ENCODE data around the gene TXLNB.
A peak's percentile ranks its signal among the peaks of the same experiment; 100 is the strongest.
"Not testable (repeated sequence)": the region's sequence is repeated elsewhere in the genome, so short reads cannot be mapped to it uniquely, and the experiment has no call there.

Gene TXLNB

DNA sequence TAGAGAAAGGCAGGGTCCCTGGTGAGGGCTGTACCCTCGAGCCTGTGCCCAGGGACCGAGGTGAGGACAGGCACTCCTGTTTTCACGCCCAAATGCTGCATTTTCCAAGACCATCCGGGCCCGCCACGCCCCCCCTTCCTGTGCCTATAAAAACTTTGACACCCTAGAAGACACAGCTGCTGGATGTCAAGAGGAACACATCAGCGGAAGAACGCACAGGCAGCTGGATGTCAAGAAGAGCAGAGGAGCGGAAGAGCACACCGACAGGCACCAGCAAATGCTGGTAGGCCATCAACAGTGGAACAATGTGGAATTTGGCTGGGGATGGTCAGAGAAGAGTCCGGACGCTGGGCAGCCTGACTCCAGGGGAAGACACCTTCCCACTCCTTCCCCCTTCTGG lies 56.1 kb downstream of the TXLNB start:
- no peak for DNase-seq (ENCODE audit: low read depth)

DNA sequence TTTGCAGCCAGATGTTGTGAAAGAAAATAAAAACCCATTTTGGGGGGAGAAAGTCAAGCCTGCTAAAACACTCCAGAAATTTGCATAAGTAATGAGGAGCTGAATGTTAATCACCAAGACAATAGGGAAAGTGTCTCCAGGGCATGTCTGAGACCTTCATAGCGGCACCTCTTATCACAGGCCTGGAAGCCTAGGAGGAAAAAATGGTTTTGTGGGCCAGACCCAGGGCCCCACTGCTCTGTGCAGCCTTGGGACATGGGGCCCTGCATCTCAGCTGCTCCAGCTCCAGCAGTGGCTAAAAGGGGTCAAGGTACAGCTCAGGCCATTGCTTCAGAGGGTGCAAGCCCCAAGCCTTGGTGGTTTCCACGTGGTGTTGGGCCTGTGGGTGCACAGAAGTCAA lies 57.6 kb downstream of the TXLNB start:
- DNase-seq (ENCODE audit: low read depth) = not testable (repeated sequence)

DNA sequence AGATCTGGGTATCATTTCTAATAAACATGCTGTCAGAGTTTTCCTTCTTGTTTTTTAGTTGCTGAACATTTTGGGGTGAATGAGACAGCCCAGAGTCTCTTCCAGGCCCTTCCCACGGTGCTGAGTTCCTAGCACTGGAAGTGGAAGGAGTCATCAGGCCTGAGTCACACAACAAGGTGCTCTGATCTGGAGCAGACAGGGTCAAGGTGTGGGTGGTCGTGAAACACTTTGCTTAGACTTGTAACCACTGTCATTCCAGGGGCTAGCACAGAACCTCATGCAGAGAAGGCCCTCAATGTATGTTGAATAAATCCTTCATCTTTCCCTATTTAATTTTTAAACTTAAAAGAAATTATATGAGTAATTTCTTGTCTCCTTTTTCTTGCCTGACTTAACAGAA lies 60.6 kb downstream of the TXLNB start:
- no peak for DNase-seq (ENCODE audit: low read depth)

DNA sequence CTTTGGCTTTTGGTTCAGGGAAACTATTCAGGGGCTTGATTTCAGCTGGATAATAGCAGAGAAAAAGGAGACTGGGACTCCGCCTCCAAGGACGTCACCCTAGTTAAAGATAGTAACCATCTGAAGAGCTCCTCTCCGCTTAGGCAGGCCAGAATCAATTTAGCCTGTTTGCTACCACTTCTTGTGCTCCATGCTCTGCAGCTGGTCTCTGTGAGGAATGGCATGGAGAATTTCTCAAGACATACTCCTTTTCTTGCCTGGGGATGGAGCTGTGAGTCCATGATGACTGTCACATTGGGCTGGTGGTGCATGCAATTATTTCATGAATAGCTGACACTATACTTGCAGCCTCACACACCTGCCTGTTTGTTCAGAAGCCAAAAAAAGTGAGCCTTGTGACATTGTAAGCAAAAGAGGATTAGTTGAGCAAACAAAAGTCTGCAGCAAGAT lies 61.4 kb downstream of the TXLNB start:
- DNase-seq (ENCODE audit: low read depth) = peak; percentile 39

DNA sequence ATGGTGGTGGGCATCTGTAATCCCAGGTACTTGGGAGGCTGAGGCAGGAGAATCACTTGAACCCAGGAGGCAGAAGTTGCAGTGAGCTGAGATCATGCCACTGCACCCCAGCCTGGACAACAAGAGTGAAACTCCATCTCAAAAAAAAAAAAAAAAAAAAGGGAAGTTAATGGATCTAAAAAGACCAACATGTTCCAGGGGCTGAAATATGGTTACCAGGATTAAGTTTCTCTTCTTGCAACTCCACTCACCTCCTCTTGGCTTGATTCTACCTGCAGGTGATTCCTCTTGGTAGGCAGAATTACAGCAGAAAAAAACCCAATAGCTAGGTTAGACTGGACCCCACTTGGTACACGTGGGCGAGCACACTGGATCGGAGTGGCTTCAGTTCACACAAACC lies 63.4 kb downstream of the TXLNB start:
- DNase-seq (ENCODE audit: low read depth) = not testable (repeated sequence)

DNA sequence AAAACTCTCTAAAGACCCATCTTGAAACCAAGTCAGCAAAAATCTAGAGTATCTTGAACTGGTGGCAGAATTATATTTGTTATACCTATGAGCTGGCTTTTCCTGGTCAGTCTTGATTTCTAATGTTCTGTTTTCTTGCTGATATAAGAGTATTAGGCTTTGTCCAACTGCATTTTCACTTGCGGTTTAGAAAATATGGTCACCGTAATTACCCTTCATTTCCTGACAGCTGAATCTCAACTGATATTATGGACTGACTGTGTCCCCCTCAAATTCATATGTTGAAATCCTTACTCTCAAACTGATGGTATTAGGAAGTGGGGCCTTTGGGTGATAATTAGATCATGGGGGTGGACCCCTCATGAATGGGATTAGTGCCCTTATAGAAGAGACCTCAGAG lies 72.1 kb downstream of the TXLNB start:
- DNase-seq (ENCODE audit: low read depth) = no peak

DNA sequence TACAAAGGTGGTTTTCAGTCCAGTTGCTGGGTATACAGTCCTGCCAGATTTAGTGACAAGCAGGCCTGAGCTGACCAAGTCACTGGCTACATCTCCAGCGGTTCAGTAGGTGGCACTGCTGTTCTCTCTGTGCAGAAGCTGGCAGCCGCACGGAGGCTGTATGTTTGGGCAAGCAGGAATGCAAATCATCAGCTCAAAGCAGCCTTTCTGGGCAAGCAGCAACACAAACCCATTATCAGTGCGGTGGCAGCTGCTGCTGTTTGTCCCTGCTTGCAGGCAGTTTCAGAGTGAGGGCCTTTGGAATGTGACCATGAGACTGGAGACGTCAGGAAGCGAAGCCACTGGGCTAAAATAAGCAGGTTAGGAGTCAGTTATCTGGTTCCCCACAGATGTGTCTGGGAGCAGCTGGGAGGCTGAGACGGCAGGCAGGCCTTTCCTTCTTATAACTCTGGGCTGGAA lies 72.5 kb downstream of the TXLNB start:
- DNase-seq (ENCODE audit: low read depth) = peak; percentile 94

DNA sequence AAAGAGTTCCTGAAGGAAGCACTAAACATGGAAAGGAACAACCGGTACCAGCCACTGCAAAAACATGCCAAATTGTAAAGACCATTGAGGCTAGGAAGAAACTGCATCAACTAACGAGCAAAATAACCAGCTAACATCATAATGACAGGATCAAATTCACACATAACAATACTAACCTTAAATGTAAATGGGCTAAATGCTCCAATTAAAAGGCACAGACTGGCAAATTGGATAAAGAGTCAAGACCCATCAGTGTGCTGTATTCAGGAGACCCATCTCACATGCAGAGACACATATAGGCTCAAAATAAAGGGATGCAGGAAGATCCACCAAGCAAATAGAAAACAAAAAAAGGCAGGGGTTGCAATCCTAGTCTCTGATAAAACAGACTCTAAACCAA lies 79.3 kb downstream of the TXLNB start:
- DNase-seq (ENCODE audit: low read depth) = not testable (repeated sequence)

DNA sequence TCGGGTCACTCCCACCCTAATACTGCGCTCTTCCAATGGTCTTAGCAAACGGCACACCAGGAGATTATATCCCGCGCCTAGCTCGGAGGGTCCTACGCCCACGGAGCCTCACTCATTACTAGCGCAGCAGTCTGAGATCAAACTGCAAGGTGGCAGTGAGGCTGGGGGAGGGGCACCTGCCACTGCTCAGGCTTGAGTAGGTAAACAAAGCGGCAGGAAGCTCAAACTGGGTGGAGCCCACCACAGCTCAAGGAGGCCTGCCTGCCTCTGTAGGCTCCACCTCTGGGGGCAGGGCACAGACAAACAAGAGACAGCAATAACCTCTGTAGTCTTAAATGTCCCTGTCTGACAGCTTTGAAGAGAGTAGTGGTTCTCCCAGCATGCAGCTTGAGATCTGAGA lies 81.0 kb downstream of the TXLNB start:
- not testable (repeated sequence) for DNase-seq (ENCODE audit: low read depth)

DNA sequence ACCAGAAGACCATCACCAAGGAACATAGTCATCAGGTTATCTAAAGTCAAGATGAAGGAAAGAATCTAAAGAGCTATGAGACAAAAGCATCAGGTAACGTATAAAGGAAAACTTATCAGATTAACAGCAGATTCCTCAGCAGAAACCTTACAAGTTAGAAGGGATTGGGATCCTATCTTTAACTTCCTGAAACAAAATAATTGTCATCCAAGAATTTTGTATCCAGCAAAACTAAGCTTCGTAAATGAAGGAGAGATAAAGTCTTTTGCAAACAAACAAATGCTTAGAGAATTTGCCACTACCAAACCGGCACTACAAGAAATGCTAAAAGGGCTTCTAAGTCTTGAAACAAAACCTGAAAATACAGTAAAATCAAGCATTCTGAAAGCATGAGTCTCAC lies 86.0 kb downstream of the TXLNB start:
- DNase-seq (ENCODE audit: low read depth) = no peak

DNA sequence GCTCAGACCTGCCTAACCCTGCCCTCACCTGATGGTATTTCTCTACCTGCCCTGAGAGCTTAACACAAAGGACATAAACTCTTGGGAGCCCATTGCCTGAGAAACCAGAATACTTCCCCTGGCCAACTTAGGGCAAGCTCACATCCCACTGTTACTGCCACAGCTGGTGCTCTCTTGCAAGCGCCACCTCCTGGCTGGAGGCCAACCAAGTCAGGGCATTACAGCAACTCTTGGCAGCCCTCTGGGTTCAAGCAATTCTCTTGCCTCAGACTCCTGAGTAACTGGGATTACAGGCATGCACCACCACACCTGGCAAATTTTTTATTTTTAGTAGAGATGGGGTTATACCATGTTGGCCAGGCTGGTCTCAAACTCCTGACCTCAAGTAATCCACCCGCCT lies 86.8 kb downstream of the TXLNB start:
- no peak for DNase-seq (ENCODE audit: low read depth)

DNA sequence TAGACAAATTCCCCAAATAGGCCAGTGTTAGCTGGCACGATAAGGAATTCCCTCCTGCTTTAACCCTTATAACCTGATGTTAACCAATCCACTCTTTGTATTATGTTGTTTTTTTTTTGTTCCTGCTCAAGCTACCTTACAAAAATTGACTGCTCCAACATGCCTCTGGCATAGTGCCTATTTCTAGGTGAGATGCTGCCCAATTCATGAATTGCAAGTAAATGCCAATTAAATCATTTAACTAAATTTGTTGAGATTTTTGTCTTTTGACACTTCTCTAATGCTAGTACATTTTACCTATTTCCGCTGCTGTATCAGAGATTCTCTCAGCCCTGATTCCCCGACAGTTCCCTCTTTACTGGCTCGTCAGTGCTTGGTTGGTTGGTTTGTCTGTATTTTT lies 90.4 kb downstream of the TXLNB start:
- no peak for DNase-seq (ENCODE audit: low read depth)

DNA sequence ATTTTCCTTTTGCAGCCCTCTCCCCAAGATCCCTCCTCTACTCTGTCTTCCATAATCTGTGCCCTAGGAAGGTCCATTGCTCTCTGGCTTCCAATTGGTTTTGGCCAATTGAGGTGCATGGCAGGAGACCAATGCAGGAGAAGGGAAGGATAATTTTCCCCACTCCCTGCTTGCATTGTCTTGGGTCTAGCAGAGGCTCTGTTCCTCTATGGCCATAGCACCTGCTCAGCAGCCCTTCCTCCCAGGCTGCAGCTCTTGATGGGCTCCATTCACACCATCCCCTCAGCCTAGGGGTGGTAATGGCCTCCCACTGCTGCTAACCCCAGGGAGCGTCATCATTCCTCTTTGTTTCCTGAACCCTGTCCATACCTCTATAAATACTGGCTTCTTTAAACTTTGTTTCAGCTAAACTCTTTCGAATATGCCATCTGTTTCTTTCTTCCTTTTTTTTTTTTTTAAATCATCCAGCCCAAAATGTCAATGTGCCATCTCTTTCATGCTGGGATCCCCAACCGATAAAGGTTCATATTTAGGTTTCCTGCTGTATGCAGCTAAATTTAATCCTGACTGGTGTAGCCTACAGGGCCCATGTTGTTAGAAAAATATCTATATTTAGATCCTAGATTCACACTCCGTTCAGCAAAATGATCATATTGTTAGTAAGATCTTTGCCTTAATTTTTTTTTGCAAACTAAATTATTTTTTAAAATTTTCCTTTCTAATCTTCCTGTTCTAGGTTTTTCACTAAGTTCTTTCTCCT lies 93.1 kb downstream of the TXLNB start:
- no peak for DNase-seq (ENCODE audit: low read depth)

DNA sequence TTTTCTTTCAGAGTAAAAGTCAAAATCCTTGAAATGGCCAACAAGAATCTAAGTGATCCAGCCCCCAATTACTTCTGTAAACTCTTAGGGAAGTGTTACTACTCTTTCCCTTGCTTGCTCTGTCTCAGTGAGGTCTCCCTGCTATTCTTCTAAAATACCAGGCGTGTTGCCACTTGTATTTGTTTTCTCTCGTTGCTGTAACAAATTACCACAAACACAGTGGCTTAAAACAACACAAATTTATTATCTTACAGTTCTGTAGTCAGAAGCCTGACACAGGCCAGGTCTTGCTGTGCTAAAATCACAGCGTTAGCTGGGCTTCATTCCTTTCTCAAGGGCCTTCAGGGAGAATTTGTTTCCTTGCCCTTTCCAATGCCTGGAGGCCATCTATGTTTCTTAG lies 97.1 kb downstream of the TXLNB start:
- peak; percentile 4 for DNase-seq (ENCODE audit: low read depth)
